Ascending aorta (tissue), 2 donors: ENCODE measurements around the gene FN3KRP. TPM values are rescaled to one million over a fixed set of nuclear protein-coding genes. Genes with fewer than 3 reads are reported as not detected.

Source experiments
- DNase-seq, 2 donors: peaks; one replicate each; pipeline ENCODE4 v3.0.0-alpha.2; 2019; ENCODE audit warnings: low spot score in 2 of 2
- H3K27ac ChIP-seq, 2 donors: fragments of 200-600 bp; sonication (generic); one replicate each; pipeline ENCODE4 v1.5.1; 2016 to 2017; ENCODE audit warnings: mild to moderate bottlenecking in 1 of 2
- H3K27me3 ChIP-seq: fragments of 200-600 bp; sonication (generic); one replicate; pipeline ENCODE4 v1.5.1; 2017
- H3K36me3 ChIP-seq, 2 donors: fragments of 200-600 bp; sonication (generic); one replicate each; pipeline ENCODE4 v1.5.1; 2016
- H3K4me1 ChIP-seq, 2 donors: fragments of 200-600 bp; sonication (generic); one replicate each; pipeline ENCODE4 v1.5.1; 2016 to 2017; ENCODE audit warnings: mild to moderate bottlenecking in 1 of 2
- H3K4me3 ChIP-seq, 2 donors: fragments of 200-600 bp; sonication (generic); one replicate each; pipeline ENCODE4 v1.5.1; 2016 to 2017; ENCODE audit warnings: mild to moderate bottlenecking in 1 of 2
- H3K9me3 ChIP-seq, 2 donors: fragments of 200-600 bp; sonication (generic); one replicate each; pipeline ENCODE4 v1.5.1; 2016
- CTCF ChIP-seq, 3 experiments: fragments of 200-600 bp in 2 of 3; fragments of 450-650 bp in 1 of 3; sonication (generic) in 2 of 3; IDR thresholded peaks; one replicate each; pipeline ENCODE4 v1.5.1; 2016 to 2019; ENCODE audit warnings: antibody characterized with exemption in 3 of 3, mild to moderate bottlenecking in 1 of 3, moderate library complexity in 1 of 3
- intact Hi-C: fragments of 100-400 bp; cut with DNase I; formaldehyde crosslinking; loops from one replicate; pipeline ENCODE4 v1.15.1; 2023
- total RNA-seq: library from RNA; depleted of rRNA; stranded (reverse); fragments of >200 nt; gene quantifications from one replicate; pipeline ENCODE4 v1.1.0, GENCODE V29; 2016

The FN3KRP gene
- total RNA-seq, 1 donor from 2014 or later: 21.0 TPM

DNA sequence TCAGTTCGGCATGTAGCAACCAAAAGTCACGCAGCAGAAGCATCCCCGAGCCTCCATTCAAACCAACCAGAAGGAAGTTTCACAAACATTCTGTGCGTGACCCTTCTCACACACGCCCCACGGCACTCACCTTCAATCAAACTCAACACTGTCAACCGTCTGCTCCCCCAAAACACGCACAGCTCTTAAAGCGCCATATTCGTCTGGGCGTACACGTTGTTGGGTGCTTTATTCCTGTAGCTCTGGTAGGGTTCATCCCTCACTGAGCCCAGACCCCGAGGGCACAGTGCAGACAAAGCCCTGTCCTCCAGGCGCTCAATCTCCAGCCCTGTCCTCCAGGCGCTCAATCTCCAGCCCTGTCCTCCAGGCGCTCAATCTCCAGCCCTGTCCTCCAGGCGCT, 20.2 kb upstream of the FN3KRP start:
- no peak overlapping the region for H3K27ac ChIP-seq
- H3K4me1 ChIP-seq: peaks cover 10 to 11% of the 10 kb centered on the region in 2 donors
- TF ChIP-seq CTCF (IDR thresholded peaks at IDR 0.05): no peak
- peaks cover 0 to 7% of the 10 kb centered on the region in 2 donors for H3K9me3 ChIP-seq
- intact Hi-C loops: no loop called here
- no peak overlapping the region for H3K4me3 ChIP-seq
- peaks cover 0 to 2% of the 10 kb centered on the region in 2 donors for H3K36me3 ChIP-seq
- DNase-seq: no peak
- no peaks in the 10 kb centered on the region for H3K27me3 ChIP-seq

GRCh38 chr17:82696916-82697807, 19.3 kb upstream of the FN3KRP start:
- Histone ChIP-seq H3K4me1 (peaks cover 10 to 11% of the 10 kb centered on the region in 2 donors), H3K9me3 (peaks cover 0 to 7% of the 10 kb centered on the region in 2 donors), H3K27me3 (no peaks in the 10 kb centered on the region), H3K27ac (no peak overlapping the region), H3K4me3 (peak overlapping the region; percentile 71 to 99), H3K36me3 (no peaks in the 10 kb centered on the region)
- TF ChIP-seq CTCF (IDR thresholded peaks at IDR 0.05): no peak
- intact Hi-C loops: no loop called here
- DNase-seq: no peak

GRCh38 chr17:82697808-82698064, 18.8 kb upstream of the FN3KRP start:
- intact Hi-C loops: loop anchor here (1.0 to 2.0 kb wide), 4 partner anchors 19 to 55 kb away; partner anchors contain the start of genes FN3KRP, TBCD and WDR45B
- Histone ChIP-seq H3K9me3 (peaks cover 0 to 7% of the 10 kb centered on the region in 2 donors), H3K4me1 (peaks cover 10 to 11% of the 10 kb centered on the region in 2 donors), H3K36me3 (no peaks in the 10 kb centered on the region), H3K27me3 (no peaks in the 10 kb centered on the region), H3K4me3 (peak overlapping the region; percentile 71 to 99), H3K27ac (no peak overlapping the region)
- no peak for DNase-seq
- TF ChIP-seq CTCF (IDR thresholded peaks at IDR 0.05): no peak

- H3K27ac ChIP-seq: peak within 1 kb of the TSS in 1 of 2 donors; percentile 65
- TF ChIP-seq CTCF (IDR thresholded peaks at IDR 0.05): no peak
- H3K4me1 ChIP-seq: peaks cover 10 to 11% of the 10 kb centered on the region in 2 donors
- no peaks in the 10 kb centered on the region for H3K27me3 ChIP-seq
- H3K9me3 ChIP-seq: peaks cover 0 to 7% of the 10 kb centered on the region in 2 donors
- peak; percentile 98 to 100 for DNase-seq
- H3K36me3 ChIP-seq: no peaks in the 10 kb centered on the region
- intact Hi-C loops: loop anchor here (1.0 to 2.0 kb wide), 4 partner anchors 18 to 54 kb away; partner anchors contain the start of genes FN3KRP, TBCD and WDR45B
- H3K4me3 ChIP-seq: peak within 1 kb of the TSS; percentile 71 to 99
These were observed 18.2 kb upstream of the FN3KRP start, which contains the start of gene RAB40B for GRCh38 chr17:82698065-82698973. RAB40B (minus strand) TSS chr17:82698698; CDS start chr17:82698596, 102 bp downstream.

GRCh38 chr17:82698974-82699442, 17.5 kb upstream of the FN3KRP start:
- Histone ChIP-seq H3K4me3 (peak overlapping the region; percentile 71 to 99), H3K36me3 (no peaks in the 10 kb centered on the region), H3K27ac (peak overlapping the region in 1 of 2 donors; percentile 65), H3K9me3 (peaks cover 0 to 7% of the 10 kb centered on the region in 2 donors), H3K4me1 (peaks cover 10 to 11% of the 10 kb centered on the region in 2 donors), H3K27me3 (no peaks in the 10 kb centered on the region)
- no peak for DNase-seq
- TF ChIP-seq CTCF (IDR thresholded peaks at IDR 0.05): no peak
- intact Hi-C loops: loop anchor here (1.0 to 2.0 kb wide), 4 partner anchors 17 to 54 kb away; partner anchors contain the start of genes FN3KRP, TBCD and WDR45B
